C4-2B (cell line): Measurements from ENCODE around the gene ERC2.

ENCODE experiments used
- ZFX ChIP-seq: fragments of 450-650 bp; IDR thresholded peaks from 2 replicates; pipeline ENCODE4 v1.6.1; 2017
- TF ChIP-seq, protein P1 (sequence below): fragments of 450-650 bp; conservative IDR thresholded peaks from 2 replicates; pipeline ENCODE4 v1.5.1; 2017; ENCODE audit warnings: mild to moderate bottlenecking

DNA sequence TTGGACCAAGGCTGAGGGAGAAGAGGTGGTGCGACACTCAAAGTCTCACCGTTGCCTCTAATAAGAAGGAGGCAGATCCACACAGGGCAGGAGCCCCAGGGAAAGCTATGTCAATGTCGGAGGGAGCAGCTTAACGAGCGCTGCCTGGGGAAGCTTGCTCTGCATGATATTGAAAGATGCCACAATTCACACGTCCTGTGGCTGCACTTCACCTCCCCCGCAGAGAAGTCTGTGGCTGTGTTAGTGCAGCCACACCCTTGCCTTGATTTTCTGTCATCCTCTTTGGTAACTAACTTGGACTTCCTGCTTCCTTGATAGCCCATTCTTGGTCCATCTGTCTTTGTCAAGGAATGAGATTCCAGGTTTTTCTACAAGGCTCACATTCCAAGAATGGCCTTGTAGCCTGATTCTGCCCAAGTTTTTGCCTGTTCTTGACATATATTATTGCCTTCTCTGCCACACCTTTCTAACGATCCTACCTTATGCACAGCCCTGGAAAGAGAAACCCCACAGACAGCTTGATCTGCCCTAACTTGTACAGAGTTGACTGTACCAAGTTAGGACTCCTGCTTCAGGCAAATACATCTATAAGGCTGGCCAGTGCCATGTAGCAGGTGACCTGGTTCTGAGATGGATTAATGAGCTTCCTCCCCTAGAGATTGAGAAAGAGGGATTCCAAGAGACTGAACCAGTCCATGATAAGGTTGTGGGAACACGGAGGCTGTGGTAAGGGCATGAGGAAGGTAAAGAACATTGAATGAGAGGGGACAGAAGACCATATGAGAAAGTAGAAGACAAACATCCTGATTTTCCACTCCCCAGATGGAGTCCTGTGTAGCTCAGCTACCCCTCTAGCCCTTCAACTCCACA is 828.1 kb downstream of the ERC2 start:
- TF ChIP-seq, protein P1, sequence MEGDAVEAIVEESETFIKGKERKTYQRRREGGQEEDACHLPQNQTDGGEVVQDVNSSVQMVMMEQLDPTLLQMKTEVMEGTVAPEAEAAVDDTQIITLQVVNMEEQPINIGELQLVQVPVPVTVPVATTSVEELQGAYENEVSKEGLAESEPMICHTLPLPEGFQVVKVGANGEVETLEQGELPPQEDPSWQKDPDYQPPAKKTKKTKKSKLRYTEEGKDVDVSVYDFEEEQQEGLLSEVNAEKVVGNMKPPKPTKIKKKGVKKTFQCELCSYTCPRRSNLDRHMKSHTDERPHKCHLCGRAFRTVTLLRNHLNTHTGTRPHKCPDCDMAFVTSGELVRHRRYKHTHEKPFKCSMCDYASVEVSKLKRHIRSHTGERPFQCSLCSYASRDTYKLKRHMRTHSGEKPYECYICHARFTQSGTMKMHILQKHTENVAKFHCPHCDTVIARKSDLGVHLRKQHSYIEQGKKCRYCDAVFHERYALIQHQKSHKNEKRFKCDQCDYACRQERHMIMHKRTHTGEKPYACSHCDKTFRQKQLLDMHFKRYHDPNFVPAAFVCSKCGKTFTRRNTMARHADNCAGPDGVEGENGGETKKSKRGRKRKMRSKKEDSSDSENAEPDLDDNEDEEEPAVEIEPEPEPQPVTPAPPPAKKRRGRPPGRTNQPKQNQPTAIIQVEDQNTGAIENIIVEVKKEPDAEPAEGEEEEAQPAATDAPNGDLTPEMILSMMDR, result no peak
- no peak for TF ChIP-seq ZFX
